GM04503 (cell line): Measurements from ENCODE around the gene C2orf78.
A peak's percentile ranks its signal among the peaks of the same experiment; 100 is the strongest.
"Not testable (repeated sequence)": the region's sequence is repeated elsewhere in the genome, so short reads cannot be mapped to it uniquely, and the experiment has no call there.

ENCODE experiments used
- DNase-seq: peaks from one replicate; pipeline ENCODE4 v3.0.0-alpha.2; 2012; ENCODE audit warnings: low read depth

C2orf78 gene

GRCh38 chr2:73780237-73780582 lies 3.8 kb upstream of the C2orf78 start:
- no peak for DNase-seq

- DNase-seq: not testable (repeated sequence)
These were observed 581 bp upstream of the C2orf78 start for GRCh38 chr2:73783402-73783801.

DNA sequence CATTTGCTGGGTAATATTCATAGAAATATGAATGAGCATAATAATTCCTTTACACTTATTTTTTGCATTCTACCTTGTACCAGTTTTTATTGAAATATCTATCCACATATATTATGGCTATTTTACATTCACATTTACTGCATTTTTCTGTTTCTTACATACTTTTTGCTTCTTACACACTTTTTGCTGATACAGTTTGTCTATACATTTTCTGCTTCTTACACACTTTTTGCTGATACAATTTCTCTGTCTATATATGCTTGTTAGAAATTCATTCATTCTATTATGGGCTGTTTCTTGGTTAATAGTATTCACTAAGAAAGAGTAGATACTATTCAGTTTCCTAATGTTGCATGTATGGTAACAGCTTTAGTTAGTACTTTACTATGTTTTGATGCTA lies 27.9 kb downstream of the C2orf78 start:
- DNase-seq: no peak

DNA sequence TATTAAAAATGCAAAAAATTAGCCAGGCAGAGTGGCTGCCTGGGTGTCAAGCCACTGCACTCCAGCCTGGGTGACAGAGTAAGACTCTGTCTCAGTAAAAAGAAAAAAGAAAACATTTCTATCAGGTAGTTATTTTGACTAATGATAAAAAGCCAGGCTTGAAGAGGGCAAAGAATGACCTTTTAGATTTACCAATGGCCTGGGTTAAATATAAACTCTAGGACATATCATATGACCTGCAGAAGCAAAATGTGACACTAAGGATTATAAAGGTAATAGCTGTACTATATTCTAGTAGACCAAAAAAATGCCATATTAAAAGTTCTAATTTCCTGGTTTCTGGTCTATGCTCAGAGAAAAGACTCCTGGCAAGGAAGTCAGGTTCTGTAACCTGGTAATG lies 28.7 kb downstream of the C2orf78 start:
- DNase-seq: no peak

GRCh38 chr2:73818296-73818695 lies 34.3 kb downstream of the C2orf78 start:
- no peak for DNase-seq

GRCh38 chr2:73821227-73821626 lies 37.2 kb downstream of the C2orf78 start:
- DNase-seq: no peak

GRCh38 chr2:73821669-73822068 lies 37.7 kb downstream of the C2orf78 start:
- DNase-seq: no peak

DNA sequence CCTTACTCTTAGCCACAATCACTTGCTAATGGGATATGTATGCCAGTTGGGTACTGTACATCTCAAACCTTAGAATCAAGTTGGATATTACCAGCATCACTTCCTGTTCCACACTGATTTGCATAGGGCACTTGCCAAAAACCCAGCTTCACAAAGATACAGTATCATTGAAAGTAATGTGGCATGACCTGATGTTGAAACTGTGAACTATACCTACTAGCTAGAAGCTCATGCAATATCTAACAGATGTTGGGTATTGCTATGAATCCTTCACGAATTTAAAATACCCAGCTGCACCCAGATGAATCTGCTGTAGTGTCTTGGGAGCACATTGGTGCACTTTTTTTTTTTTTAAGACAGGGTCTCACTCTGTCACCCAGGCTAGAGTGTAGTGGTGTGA lies 38.3 kb downstream of the C2orf78 start:
- DNase-seq: no peak

DNA sequence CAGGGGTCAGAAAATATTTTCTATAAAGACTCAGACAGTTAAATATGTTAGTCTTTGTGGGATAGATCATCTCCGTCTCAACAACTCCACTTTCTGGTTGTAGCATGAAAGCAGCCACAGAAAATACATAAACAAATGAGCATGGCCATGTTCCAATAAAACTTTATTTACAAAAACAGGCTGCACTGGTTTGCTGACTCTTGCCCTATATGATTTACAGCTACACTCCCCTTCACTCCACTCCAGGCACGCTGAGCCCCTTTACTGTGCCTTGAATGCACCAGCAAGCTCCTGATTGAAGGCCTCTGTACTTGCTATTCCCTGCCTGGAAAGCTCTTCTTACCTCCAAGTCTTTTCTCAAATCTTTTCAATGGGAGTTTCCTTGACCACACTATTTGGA lies 39.0 kb downstream of the C2orf78 start:
- no peak for DNase-seq

DNA sequence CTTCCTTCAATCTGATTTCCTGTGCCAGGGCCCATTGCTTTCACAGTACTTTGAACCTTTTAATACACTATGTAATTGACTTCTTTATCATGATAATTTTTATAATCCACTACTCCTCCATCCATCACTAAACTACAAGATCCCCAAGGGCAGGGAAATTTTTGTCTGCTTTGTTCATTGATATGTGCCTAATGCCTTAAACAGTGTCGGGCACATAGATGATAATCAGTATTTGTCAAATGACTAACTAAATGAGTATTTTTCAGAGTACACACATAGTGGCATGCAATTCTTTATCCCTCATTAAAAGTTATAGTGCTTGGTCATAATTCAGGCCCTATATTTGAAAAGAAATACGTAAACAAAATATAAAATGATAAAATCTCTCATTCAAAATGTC lies 39.4 kb downstream of the C2orf78 start:
- no peak for DNase-seq

DNA sequence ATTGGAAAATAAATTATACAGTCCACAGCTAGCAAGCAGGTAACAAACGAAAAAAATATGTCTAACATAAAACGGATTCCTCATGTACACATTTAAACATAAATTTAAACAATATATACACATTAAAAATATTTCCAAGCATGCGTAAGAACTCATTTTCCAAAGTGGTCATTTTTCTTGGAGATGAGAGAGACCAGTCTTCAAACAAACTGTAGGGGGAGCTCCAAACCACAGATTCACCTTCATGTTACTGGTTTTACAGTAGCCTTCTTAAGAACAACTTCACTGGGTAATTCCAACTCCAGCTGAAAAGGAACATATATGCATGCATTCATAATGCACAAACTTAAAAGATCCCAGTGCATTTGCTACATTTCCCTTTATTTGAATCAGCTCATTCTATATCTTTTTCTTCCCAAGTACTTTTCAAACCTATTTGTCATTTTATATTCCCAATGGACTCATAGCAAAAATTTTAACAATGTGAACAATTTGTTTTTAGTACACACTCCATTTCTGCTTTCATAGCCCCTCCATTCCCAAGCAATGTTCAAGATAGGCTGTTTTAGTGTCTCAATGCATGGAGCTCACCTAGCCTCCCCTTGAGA lies 40.0 kb downstream of the C2orf78 start:
- DNase-seq: no peak

DNA sequence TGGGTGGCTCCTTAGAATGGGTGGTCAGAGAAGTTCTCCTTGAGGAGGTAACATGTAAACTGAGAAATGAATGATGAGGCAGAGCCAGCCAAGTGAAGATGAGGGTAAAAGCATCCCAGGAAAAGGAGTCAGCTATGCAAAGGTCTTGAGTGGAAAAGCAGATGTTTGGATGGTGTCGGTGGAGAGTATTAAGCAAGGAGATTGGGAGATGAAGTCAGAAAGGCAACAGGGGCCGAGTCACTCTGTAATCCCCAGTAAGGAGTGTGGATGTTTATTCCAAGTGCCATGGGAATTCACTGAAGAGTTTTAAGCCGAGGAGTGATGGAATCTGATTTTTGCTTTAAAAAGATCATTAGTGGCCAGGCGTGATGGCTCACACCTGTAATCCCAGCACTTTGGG lies 41.4 kb downstream of the C2orf78 start:
- no peak for DNase-seq

- no peak for DNase-seq
These were observed 43.0 kb downstream of the C2orf78 start for GRCh38 chr2:73827018-73827417.

DNA sequence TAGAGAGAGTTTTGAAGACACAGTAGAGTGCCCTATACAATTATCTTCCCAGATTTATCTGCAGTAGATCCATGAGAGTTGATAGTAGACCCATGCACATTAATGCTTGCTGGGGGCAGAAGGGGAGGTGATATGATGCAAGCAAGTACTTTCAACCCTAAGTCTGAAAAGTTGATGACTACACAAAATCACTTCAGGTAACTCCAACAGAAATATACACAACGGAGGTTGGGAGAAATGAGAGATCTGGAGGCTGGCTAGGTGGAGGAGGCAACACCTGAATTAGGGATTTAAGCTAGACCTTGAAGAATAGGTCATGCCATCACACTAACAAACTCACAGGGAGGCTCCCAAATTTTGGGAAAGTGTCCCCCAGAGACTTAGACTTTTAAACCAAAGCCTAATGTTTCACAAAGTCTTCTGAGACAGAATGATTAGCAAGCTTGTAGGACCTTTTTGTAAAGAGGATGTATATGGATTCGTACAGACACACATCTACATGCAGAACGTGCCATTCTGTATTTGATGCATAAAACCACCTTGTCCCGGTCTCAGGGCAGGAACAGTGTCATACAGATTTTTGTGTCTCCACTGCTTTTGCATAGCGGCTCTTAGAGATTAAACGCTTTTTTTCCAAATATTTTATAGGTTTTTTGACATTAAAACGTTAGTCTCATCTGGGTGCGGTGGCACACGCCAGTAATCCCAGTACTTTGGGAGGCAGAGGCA lies 43.8 kb downstream of the C2orf78 start:
- DNase-seq: no peak

DNA sequence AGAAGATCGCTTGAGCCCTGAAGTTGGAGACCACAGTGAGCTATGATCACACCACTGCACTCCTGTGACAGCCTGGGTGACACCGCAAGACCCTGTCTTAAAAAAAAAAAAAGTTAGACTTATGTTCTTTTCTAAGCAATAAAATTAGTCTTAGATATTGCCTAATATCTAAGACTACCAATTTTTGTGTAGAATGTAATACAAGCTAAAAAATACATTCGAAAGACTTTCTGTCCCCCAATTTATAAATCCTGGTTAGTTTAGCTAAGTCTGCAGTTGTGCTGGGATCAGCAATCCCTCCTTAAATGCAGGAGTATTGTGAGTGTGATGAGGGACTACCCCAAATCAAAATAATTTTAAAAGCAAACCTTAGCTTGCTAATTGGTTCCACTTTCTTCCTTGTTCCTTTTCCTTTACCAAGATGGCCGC lies 44.4 kb downstream of the C2orf78 start:
- no peak for DNase-seq

- peak; percentile 65 for DNase-seq
These were observed 45.0 kb downstream of the C2orf78 start, which contains the start of gene STAMBP for GRCh38 chr2:73828818-73829570. Gene STAMBP (plus strand): TSS chr2:73828961. CDS start chr2:73830857, 1,896 bp downstream.

- DNase-seq: peak; percentile 67
These were observed 47.0 kb downstream of the C2orf78 start for GRCh38 chr2:73830871-73831401.

GRCh38 chr2:73832930-73833329 lies 48.9 kb downstream of the C2orf78 start:
- no peak for DNase-seq

DNA sequence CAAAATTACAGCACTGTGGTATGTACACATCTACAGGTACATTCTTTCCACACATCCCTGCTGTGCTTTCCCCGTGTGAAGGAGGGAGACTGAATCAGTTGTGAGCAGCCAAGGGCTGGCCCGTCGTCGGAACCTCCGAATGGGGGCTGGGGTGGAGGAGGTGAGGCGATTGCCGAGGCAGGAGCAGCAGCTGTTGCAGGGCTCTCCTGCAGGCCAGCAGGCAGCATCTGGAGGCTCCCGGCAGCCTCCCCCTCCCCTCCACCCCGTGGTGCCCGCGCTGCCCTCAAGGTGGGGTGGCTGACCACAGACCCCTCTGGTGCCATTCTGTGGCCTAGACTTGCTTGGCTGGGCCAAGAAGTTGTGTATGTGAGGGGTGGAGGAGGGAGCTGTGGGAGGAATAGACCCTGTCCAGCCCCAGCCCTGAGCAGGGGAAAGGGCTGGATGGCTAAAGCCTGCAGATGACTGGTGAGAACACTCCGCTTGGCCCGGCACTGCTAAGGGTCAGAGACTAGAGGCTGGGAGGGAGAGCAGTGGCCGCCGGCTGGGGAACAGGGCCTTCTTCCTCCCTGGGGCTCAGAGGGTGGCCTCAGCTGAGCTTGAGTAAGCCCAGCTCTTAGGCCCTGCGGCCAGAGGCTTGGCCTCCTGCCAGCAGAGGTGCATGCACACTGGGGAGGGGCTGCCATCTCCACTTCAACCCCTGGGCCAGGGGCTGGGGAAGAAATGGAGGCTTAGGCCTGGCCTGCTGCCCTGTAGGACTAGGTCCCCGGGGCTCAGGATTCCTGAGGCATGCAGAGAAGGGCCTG lies 52.4 kb downstream of the C2orf78 start:
- DNase-seq: no peak

DNA sequence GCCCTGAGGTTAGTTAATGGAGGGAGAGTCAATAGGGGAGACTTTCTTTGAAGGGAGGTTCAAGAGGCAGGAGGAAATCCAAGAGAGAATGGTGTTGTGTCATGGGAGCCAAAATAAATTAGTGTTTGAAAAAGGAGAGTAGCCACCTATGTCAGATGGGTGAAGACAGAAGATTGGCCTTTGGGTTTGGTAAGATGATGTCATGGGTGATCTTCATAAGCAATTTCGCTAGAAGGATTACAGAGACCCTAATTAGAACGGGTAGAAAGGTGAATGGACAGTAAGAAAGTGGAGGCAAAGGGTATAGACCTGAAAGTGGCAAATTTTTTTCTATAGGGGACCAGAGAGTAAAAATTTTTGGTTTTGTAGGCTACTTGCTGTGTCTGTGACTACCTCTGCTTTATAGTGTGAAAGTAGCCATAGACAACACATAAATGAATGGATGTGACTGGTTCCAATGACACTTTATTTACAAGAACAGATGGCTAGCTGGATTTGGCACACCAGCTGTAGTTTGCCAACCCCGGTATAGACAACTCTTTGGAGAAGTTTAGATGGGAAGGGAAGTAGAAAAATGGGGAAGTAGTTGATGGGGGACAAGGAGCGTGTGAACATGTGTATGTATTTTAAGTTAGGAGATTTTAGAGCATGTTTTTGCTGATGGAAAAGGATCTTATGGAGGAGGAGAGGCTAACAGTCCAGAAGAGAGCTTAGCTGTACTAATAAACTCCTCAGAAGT lies 54.0 kb downstream of the C2orf78 start:
- no peak for DNase-seq

- no peak for DNase-seq
These were observed 55.0 kb downstream of the C2orf78 start for GRCh38 chr2:73838889-73839534.
